GM19351 (cell line): Measurements from ENCODE around the gene ADORA2A.
A peak's percentile ranks its signal among the peaks of the same experiment; 100 is the strongest.

Experiments
- ATAC-seq: cut with Tn5 transposase; IDR thresholded peaks from one replicate; pipeline ENCODE4 v1.9.1; 2021; ENCODE audit warnings: mild to moderate bottlenecking, moderate library complexity; ENCODE audit not compliant: unreplicated experiment

The ADORA2A gene

GRCh38 chr22:24427500-24428164, at the start of gene ADORA2A:
Gene ADORA2A, plus strand, starts transcription at chr22:24427599. Its CDS starts 5,806 bp downstream, at chr22:24433405.
- peak; percentile 44 for ATAC-seq

GRCh38 chr22:24379536-24379935, 47.9 kb upstream of the ADORA2A start:
- ATAC-seq, result no peak

- ATAC-seq, result no peak
Measured at GRCh38 chr22:24380220-24380904, 47.0 kb upstream of the ADORA2A start.

GRCh38 chr22:24380905-24381230, 46.5 kb upstream of the ADORA2A start:
- no peak for ATAC-seq

GRCh38 chr22:24383061-24383460, 44.3 kb upstream of the ADORA2A start:
- no peak for ATAC-seq

GRCh38 chr22:24384131-24384530, 43.3 kb upstream of the ADORA2A start:
- no peak for ATAC-seq

- ATAC-seq, result no peak
Measured at GRCh38 chr22:24386937-24387471, 40.4 kb upstream of the ADORA2A start.

GRCh38 chr22:24389680-24390079, 37.7 kb upstream of the ADORA2A start:
- no peak for ATAC-seq

- ATAC-seq, result no peak
Measured at GRCh38 chr22:24390156-24390555, 37.2 kb upstream of the ADORA2A start.

- ATAC-seq, result no peak
Measured at GRCh38 chr22:24390576-24390975, 36.8 kb upstream of the ADORA2A start.

- ATAC-seq, result no peak
Measured at GRCh38 chr22:24391836-24392217, 35.6 kb upstream of the ADORA2A start.

GRCh38 chr22:24392218-24392931, 35.0 kb upstream of the ADORA2A start:
- ATAC-seq, result no peak

- ATAC-seq, result no peak
Measured at GRCh38 chr22:24393012-24393559, 34.3 kb upstream of the ADORA2A start.

- ATAC-seq, result no peak
Measured at GRCh38 chr22:24393848-24394247, 33.6 kb upstream of the ADORA2A start.

- ATAC-seq, result no peak
Measured at GRCh38 chr22:24394254-24394653, 33.1 kb upstream of the ADORA2A start.

GRCh38 chr22:24398409-24398808, 29.0 kb upstream of the ADORA2A start:
- no peak for ATAC-seq

GRCh38 chr22:24400034-24400725, 27.2 kb upstream of the ADORA2A start:
- no peak for ATAC-seq

GRCh38 chr22:24400726-24401596, 26.4 kb upstream of the ADORA2A start:
- ATAC-seq, result no peak

GRCh38 chr22:24401931-24402367, 25.4 kb upstream of the ADORA2A start:
- no peak for ATAC-seq
